OCI-LY7 (cell line): ENCODE measurements around the gene ITPRID2. TPM values are rescaled to one million over a fixed set of nuclear protein-coding genes. Genes with fewer than 3 reads are reported as not detected.

Experiments used
- BruUV-seq: library from RNA; stranded (reverse); fragments of 400-500 nt; replicated peaks from 2 replicates; lab custom pipeline; 2021; lab: Mats Ljungman, UMichigan
- CTCF ChIA-PET: fragments of 300-600 bp; sonication (Branson Sonifier 250); formaldehyde crosslinking; loops from one replicate; lab custom pipeline; 2022; ENCODE audit warnings: antibody characterized with exemption; ENCODE audit not compliant: unreplicated experiment; lab: Charles Lee
- POLR2A ChIA-PET: fragments of 300-600 bp; sonication (Branson Sonifier 250); formaldehyde crosslinking; loops from one replicate; lab custom pipeline; 2022; ENCODE audit warnings: antibody characterized with exemption; lab: Charles Lee
- DNase-seq: peaks from one replicate; pipeline ENCODE4 v3.0.0-alpha.2; 2015; ENCODE audit warnings: low spot score
- H2AFZ ChIP-seq: fragments of 200-600 bp; sonication (generic), shearing (Covaris generic); 2 replicates; pipeline ENCODE4 v1.6.1; 2014; ENCODE audit warnings: mild to moderate bottlenecking, antibody characterized with exemption, low read length, moderate library complexity
- H3K27ac ChIP-seq: fragments of 200-600 bp; sonication (generic); 2 replicates; pipeline ENCODE4 v1.5.1; 2014; ENCODE audit warnings: mixed run types, low read depth, mild to moderate bottlenecking, moderate library complexity, low read length, inconsistent platforms; ENCODE audit not compliant: poor library complexity, severe bottlenecking
- H3K36me3 ChIP-seq: fragments of 200-600 bp; sonication (generic); 2 replicates; pipeline ENCODE4 v1.6.1; 2014; ENCODE audit warnings: mild to moderate bottlenecking, antibody characterized with exemption, low read length, moderate library complexity, mixed read lengths; ENCODE audit not compliant: insufficient read depth
- H3K4me1 ChIP-seq: fragments of 200-600 bp; sonication (generic); 2 replicates; pipeline ENCODE4 v1.5.1; 2014; ENCODE audit warnings: mild to moderate bottlenecking, low read length; ENCODE audit not compliant: insufficient read depth, poor library complexity, severe bottlenecking
- H3K4me2 ChIP-seq: fragments of 200-600 bp; sonication (generic); 2 replicates; pipeline ENCODE4 v1.6.1; 2014; ENCODE audit warnings: mild to moderate bottlenecking, low read length
- H3K4me3 ChIP-seq: fragments of 200-600 bp; sonication (generic); 2 replicates; pipeline ENCODE4 v1.5.1; 2014; ENCODE audit warnings: mild to moderate bottlenecking, low read depth, low read length; ENCODE audit not compliant: poor library complexity, severe bottlenecking
- H3K79me2 ChIP-seq: fragments of 200-600 bp; sonication (generic); 2 replicates; pipeline ENCODE4 v1.6.1; 2016; ENCODE audit warnings: low read depth, mild to moderate bottlenecking, low read length, moderate library complexity, mixed read lengths; ENCODE audit not compliant: insufficient read depth
- H3K9me2 ChIP-seq: fragments of 200-600 bp; sonication (generic); 2 replicates; pipeline ENCODE4 v1.6.1; 2016; ENCODE audit warnings: mild to moderate bottlenecking, low read length, mixed read lengths; ENCODE audit not compliant: insufficient read depth
- H3K9me3 ChIP-seq: fragments of 200-600 bp; sonication (generic); 2 replicates; pipeline ENCODE4 v1.6.1; 2014; ENCODE audit warnings: mild to moderate bottlenecking, mixed run types, low read length, mixed read lengths
- H4K20me1 ChIP-seq: fragments of 200-600 bp; sonication (generic); 2 replicates; pipeline ENCODE4 v1.6.1; 2014; ENCODE audit warnings: mild to moderate bottlenecking, antibody characterized with exemption, low read length, moderate library complexity, mixed read lengths; ENCODE audit not compliant: insufficient read depth
- CTCF ChIP-seq: fragments of 200-600 bp; sonication (generic); conservative IDR thresholded peaks from 2 replicates; pipeline ENCODE4 v1.5.1; 2014; ENCODE audit warnings: mild to moderate bottlenecking, antibody characterized with exemption, low read length, moderate library complexity, mixed read lengths
- EZH2phosphoT487 ChIP-seq: fragments of 200-600 bp; sonication (generic); IDR thresholded peaks from 2 replicates; pipeline ENCODE4 v1.6.1; 2018; ENCODE audit warnings: low read depth, borderline replicate concordance, mild to moderate bottlenecking, mixed run types, antibody characterized with exemption, low read length, moderate library complexity, mixed read lengths
- intact Hi-C: fragments of 100-400 bp; cut with micrococcal nuclease; formaldehyde crosslinking; loops from one replicate; pipeline ENCODE4 v1.10.0; 2022; ENCODE audit not compliant: unreplicated experiment
- total RNA-seq, 2 experiments: library from RNA; depleted of rRNA in 1 of 2; stranded (reverse); fragments of >200 nt in 1 of 2; shearing (Covaris generic) in 1 of 2; gene quantifications; 2 replicates each; pipeline ENCODE4 v1.2.3, GENCODE V29; 2014 to 2022

ITPRID2 gene
- total RNA-seq, 2 experiments from 2014 or later, result 25.9 to 47.5 TPM

- Histone ChIP-seq H3K4me1 (peaks cover 10% of the 10 kb centered on the region), H3K9me2 (no peaks in the 10 kb centered on the region), H3K79me2 (no peaks in the 10 kb centered on the region), H3K9me3 (no peaks in the 10 kb centered on the region), H3K27ac (no peak overlapping the region), H4K20me1 (no peaks in the 10 kb centered on the region), H2AFZ (no peak overlapping the region), H3K4me2 (no peak overlapping the region), H3K36me3 (peaks cover 56% of the 10 kb centered on the region), H3K4me3 (no peak overlapping the region)
- no peak for DNase-seq
- ChIA-PET POLR2A (interaction anchor here (0.7 to 0.8 kb wide), 2 partner anchors 10 to 15 kb away, joined by 3 read pairs; no protein-coding TSS in a partner anchor), CTCF (no interaction called here)
- no TSS peak for BruUV-seq
- TF ChIP-seq CTCF, result no peak
- no peak for TF ChIP-seq EZH2phosphoT487
- intact Hi-C loops, result no loop called here
Measured at GRCh38 chr2:181907057-181907456, 15.5 kb downstream of the ITPRID2 start.

- Histone ChIP-seq H3K4me1 (peaks cover 10% of the 10 kb centered on the region), H3K27ac (no peak overlapping the region), H3K36me3 (peaks cover 52% of the 10 kb centered on the region), H3K9me2 (no peaks in the 10 kb centered on the region), H4K20me1 (no peaks in the 10 kb centered on the region), H3K79me2 (no peaks in the 10 kb centered on the region), H3K9me3 (no peaks in the 10 kb centered on the region), H3K4me2 (no peak overlapping the region), H3K4me3 (no peak overlapping the region), H2AFZ (no peak overlapping the region)
- POLR2A ChIA-PET, result interaction anchor here (0.8 kb wide), 1 partner anchor 10 kb away, joined by 3 read pairs; no protein-coding TSS in a partner anchor
- CTCF ChIA-PET, result no interaction called here
- intact Hi-C loops, result no loop called here
- no TSS peak for BruUV-seq
- no peak for TF ChIP-seq EZH2phosphoT487
- TF ChIP-seq CTCF, result no peak
- DNase-seq, result no peak
Measured at GRCh38 chr2:181907635-181908034, 16.1 kb downstream of the ITPRID2 start.

DNA sequence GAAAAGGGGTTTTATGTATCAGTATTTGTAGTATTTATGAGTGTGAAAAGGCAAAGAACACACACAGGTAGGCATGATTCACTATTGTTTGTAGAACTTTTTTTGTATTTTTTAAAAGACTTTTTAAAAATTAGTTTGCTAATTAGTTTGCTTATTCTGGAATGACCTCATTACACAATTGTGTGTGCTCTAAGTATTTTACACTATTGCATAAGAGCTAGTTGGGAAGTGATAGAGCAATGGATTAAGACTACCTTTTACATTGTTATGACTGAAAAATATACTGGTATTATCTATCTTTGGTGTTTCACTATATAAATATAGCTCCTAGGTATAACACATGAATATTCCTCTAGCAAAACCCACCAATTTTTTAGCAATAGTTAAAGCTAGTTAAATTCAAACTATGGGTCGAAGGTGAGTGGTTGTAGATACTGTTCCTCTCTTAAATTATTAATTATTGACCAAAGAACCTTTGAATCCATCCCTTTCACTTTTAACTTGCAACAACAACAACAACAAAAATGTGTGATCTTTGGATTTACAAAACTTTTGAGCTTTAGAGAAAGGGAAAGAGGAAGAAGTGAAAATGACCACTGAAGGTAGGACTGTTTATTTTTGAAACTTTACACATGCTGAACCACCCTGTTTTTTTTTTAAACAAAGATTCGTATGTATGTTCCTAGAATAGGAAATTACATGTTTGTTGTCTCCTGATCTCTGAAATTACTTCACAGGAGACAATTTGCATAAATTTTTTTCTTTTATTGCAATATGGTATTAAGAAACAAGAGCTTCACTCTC lies 18.7 kb downstream of the ITPRID2 start:
- Histone ChIP-seq H3K4me3 (no peak overlapping the region), H3K4me1 (peaks cover 10% of the 10 kb centered on the region), H3K9me2 (no peaks in the 10 kb centered on the region), H3K9me3 (no peaks in the 10 kb centered on the region), H3K4me2 (no peak overlapping the region), H2AFZ (no peak overlapping the region), H4K20me1 (no peaks in the 10 kb centered on the region), H3K27ac (no peak overlapping the region), H3K36me3 (peaks cover 32% of the 10 kb centered on the region), H3K79me2 (no peaks in the 10 kb centered on the region)
- no TSS peak for BruUV-seq
- ChIA-PET CTCF (no interaction called here), POLR2A (interaction anchor here (0.7 to 3.0 kb wide), 5 partner anchors 10 to 1583 kb away, joined by 3 to 21 read pairs (median 4); no protein-coding TSS in a partner anchor)
- DNase-seq, result no peak
- TF ChIP-seq EZH2phosphoT487, result no peak
- no peak for TF ChIP-seq CTCF
- intact Hi-C loops, result no loop called here
